ENCODE measurements around the gene NACAD.

- TF ChIP-seq CTCF (IDR thresholded peaks at IDR 0.05) (no peak), POLR2A (IDR thresholded peaks at IDR 0.05) (no peak)
These were observed 53.4 kb downstream of the NACAD start for GRCh38 chr7:45035371-45035770.
